GM19025 (cell line): ENCODE results near the gene CEP295NL.
"Not testable (repeated sequence)": the region's sequence is repeated elsewhere in the genome, so short reads cannot be mapped to it uniquely, and the experiment has no call there.

Source experiments
- ATAC-seq: cut with Tn5 transposase; IDR thresholded peaks from one replicate; pipeline ENCODE4 v1.9.1; 2021; ENCODE audit warnings: mild to moderate bottlenecking, low read depth, moderate library complexity; ENCODE audit not compliant: unreplicated experiment

CEP295NL gene

DNA sequence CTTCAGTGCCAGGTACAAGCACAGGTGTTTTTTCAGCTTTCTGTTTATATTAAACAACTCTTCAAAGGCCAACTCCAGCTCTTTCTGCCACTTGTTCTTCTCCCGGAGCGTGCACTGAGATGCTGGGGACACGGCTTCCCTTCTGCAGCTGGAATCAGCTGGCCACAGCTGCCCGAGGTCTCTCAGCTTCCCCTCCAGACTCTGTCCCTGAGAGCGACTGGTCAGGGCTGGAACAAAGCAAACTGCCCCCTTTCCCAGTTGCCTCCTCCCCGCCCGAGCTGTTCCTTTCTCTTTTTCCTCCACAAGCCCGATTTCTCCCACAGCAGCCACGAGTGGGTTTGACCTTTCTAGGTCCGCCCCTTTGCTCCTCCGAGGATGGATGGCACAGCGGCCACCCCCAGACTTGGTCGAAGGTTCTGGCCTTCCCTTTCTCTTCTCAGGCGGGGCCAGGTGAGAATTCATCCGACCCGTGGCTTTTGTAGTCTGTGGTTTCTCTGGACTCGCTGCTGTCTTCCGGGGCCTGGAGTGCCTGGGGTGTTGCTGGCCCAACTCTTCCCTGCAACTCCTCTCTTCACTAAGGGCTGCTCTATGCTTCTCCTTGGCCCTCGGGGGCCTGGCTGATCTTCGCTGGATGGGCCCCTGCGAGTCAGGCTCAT is 11.5 kb downstream of the CEP295NL start:
- no peak for ATAC-seq

DNA sequence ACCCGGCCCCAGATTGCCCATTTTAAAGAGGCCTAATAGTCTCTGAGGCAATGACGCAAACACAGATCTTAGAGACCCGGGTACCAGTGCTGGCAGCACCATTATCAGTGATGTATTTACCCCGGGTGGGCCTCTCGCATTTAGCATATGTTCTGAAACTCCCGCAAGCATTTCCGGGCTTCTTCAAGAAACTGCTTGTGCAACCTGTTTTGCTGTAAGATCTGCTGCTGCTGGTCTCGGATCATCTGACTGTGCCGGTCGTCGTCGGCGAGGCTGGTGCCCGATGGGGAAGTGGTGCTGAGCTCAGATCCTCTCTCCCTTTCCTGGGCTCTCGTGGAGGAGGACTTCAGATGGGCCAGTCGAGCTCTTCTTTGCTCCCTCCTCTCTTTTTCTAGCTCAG is 12.5 kb downstream of the CEP295NL start:
- no peak for ATAC-seq

DNA sequence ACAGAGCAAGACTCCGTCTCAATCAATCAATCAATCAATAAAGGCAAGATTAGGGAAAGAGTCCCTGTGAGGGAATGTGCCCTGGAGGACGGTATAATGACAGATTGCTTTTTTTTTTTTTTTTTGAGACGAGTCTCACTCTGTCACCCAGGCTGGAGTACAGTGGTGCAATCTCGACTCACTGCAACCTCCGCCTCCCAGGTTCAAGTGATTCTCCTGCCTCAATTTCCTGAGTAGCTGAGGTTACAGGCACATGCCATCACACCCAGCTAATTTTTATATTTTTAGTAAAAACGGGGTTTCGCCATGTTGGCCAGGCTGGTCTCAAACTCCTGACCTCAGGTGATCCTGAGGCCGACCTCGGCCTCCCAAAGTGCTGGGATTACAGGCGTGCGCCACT is 12.9 kb downstream of the CEP295NL start:
- not testable (repeated sequence) for ATAC-seq

DNA sequence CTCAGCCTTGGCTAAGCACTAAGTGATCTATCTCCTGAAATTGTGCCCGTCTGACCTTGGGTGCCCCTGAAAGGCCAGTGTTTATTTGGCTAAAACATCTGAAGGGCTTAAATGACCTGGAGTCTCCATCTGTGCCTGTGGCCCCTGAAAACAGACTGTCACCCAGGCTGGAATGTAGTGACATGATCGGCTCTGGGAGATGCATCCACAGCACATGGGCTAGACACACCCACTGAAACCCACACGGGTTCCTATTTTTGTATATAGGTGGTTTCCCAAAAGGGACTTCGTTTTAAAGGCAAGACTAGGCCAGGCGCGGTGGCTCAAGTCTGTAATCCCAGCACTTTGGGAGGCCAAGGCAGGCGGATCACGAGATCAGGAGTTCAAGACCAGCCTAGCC is 13.5 kb downstream of the CEP295NL start:
- ATAC-seq = no peak

DNA sequence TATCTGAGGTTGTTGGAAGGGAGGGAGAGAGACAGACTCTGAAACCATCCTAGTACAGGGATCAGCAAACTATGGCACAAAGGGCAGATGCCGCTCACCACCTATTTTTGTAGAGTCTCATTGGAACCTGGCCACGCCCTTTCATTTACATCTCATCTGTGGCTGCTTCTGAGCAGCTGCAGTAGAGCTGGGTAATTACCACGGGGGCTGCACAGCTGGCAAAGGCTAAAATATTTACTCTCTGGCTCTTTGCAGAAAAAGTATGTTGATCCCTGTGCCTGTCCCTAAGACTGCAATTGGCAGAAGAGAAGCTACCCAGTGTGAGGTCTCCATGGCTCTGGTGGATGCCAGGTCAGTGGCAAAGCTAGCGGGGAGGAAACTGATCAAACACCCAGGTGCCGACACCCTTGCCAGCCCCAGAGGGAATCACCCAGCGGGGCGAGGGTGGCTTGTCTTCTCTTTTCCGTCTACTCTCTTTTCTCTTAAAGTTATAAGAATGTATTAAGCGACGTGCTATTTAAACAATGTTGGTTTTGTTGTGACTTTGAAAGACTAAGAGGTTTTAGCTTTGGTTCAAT is 14.0 kb downstream of the CEP295NL start:
- no peak for ATAC-seq

DNA sequence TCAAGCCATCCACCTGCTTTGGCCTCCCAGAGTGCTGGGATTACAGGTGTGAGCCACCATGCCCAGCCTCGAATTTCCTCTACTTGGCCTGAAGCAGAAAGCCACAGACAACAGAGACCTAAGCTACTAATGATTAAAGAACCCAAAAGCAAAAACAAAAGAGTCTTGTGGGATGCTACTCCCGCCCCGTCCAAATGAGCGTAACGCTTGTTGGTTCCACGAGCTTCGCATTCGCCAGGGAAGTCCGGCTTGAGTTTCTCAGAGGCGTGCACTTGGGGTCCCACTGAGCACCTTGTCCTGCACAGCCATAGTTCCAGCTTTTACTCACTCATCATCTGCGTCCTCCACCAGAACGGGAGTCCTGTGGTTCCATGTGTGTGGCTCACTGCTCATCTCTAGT is 16.0 kb downstream of the CEP295NL start:
- ATAC-seq = no peak

DNA sequence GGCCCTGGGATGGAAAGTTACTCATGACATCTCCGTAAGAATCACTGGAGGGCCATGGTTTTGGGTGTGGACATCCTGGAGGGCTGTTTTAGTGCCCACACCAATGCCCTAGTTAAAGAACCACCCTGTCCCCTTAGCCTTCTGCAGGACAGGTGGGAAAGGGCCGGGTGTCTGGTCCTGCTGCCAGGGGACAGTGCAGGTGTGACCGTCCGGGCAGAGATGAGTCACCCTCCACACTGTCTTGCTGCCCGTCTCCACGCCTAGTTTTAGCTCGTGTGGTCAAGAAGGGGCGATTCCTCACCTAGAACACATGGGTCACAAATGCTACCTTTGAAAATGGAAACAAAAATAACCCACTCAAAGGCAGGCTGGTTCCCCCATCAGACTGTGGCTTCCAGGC is 17.0 kb downstream of the CEP295NL start:
- no peak for ATAC-seq

DNA sequence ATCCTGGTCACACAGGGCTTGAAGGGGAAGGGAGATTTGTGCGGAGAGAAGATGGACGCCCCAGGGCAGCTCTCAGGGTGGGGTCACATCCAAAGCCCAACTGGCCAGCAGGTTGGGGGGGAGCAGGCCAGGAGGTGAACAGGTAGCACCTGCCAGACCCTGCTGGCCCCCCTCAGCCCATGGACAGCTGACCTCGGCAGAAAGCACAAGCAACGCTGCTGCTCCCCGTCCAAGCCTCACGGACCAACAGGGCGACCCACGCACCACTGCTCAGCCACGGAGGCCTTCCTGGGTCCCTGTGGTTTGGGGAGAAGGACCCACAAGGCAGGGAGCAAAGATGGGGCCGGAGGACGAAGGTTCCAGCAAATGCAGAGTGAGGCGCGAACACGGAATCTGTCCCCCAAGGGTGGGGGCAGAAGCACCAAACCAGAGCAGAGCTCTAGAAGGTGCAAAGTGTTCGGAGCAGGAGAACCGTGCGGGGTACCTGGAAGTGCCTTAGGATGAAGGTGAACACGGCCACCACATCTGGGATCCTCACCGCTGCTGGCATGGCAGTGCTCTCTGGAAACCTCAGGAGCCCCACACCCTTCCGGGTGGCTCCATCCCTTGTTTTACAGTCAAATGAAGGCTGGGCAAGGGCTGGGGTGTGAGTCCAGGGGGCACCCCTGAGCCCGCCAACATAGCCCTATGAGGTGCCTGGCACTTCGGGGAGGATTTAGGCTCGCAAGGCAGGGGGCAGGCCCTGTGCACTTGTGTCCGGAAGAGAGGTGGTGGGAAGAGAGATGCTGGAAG is 17.9 kb downstream of the CEP295NL start:
- ATAC-seq = no peak

DNA sequence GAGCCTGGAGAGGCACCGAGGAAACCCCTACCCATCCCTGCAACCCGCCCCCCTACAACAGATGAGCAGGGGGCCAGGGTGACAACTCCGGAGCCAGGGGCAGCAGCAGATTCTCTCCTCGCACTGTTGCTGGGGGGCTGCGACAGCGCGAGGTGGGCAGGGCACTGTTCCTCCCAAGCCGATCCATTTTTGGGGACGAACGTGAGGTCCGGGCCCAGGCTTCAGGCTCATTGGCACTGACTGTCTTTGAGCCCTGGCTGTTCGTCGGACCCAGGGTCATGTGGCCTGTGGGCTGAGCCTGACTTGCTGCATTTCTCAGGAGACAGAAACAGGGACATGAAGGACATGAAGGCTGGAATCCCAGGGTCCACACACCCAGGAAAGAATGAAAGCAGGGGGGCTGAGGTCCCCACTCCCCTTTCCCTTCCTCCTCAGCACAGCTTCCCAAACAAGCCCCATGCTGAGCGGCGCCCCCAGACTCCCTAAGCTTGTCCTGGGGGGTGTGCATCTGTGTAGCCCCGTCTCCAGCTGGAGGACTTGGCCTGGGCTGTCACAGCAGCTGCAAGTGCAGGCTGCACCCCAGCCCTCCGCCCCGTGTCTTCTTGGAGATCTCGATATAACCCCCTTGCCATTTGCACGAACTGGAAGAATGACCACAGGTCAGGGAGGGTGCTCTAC is 18.7 kb downstream of the CEP295NL start:
- ATAC-seq = no peak

DNA sequence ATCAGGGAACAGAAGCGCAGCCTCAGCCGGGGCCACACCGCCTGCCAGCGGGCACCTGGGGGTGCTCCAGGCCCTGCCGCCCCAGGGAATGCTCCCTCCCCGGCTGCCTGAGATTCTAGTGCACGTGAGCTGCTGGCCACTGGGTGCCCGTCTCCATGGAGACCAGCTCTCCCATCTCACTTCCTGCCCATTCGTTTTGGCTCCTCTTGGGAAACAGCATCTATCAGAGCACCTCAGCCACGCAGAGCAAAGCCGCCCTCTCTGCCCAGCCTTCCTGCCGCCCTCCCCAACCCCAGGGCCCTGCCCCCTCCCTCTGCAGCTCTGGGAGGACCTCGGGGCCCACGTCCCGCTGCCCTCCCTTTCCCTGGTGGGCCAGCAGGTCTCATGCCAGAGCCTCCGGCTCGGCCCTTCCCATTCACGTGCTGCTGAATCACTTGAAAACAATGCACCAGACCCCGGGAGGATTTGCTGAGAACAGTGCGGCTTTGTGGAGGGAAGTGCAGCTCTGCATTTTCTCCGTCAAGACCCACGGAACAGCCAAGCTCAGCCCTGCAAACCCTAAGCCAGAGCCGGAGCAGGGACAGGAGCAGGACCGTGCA is 19.4 kb downstream of the CEP295NL start:
- ATAC-seq = no peak

DNA sequence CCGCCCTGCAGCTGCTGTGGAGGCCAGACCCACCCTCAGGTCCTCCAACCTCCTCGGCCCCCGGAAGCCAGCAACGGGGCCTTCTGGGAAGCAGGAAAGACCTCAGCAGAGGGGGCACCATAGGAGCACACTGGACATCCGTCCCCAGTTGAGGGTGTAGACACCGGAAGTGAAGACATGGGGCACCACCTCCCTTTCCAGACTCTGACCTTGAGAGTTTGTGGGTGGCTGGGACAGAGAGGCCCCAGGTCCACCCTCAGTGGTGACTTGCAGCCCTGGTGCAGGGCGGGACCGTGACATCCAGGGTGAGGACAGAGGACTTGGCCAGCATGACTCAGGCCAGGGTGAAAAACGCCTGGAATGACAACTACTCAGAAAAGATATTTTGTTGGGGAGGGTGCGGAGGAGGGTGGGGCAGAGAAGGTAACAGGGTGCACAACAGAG is 19.9 kb downstream of the CEP295NL start:
- no peak for ATAC-seq

DNA sequence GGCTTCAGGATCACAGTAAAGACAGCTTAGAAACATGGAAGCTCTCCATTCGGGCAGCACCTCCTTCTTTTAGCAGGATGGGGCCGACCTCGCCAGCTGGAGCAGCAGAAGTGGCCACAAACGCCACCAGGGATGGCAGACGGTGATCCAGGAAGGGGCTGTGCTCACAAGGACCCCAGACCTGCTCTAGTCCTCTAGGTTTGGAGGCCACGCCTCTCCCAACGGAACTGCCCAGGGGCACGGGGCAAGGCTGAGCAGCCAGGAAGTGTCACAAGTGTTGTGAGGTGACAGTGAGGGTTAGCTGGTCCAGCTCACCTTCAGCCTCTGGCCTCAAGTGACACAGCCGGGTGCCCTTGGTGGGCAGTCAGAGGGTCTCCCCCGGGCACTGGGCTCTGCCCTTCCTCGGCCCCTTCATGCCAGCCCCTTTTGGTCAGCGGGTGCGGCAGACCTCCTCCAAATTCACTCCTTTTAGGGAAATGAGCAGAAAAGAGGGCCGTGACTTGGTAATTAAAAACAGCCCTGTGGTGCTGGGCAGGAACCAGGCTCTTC is 20.4 kb downstream of the CEP295NL start:
- no peak for ATAC-seq

DNA sequence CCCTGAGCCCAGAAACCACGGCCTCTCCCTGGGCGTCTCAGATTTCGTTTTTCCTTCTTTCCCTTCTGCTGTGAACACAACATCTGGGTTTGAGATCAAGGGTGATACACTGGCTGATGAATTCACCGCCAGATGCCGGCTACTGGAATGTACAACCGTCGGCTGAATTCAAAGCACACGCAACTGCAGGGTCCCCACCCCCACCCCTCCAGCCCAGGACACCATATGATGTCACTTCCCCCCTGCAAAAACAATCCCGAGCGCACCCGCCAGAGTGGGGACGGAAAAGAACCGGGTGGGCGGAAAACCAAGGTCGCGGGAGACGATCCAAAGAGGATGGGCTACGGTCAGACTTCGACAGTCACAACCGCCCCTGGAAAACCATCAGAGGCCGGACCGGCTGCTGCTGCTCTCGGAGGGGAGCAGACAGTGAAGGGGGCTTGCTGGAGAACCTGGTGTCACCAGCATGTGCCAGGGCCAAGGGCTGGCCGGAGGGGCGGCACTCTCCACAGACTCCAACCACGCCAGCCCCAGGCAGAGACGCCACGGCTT is 23.3 kb downstream of the CEP295NL start:
- no peak for ATAC-seq

DNA sequence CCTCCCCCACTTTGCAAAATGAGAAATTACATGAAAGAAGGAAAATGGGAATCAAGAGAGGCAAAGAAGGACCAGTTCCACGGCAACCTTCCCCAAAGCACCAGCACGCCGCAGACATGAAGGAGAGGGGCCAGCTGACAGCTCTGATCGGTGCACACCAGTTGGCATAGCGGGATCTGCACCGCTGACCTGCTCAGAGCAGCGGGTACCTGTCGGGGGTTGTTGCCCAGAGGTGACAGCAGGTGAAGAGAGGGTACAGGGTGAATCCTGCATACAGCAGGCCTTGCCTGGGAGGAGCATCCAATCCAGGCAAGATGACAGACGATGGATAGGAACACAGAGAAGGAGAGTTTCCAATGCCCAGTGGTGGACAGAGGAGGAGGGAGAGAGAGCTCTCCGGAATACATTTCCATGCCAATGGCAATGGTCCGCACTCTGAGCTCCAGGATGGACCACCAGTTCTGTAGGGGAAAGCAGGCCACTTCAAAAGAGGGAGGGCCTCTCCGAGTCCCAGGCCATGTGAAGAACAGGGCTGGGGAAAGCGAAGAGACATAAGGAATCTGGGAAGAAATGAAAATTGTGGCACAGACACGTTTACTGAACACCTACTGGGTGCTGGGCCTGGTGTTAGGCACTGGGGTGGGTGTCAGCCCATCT is 24.0 kb downstream of the CEP295NL start:
- ATAC-seq = no peak

DNA sequence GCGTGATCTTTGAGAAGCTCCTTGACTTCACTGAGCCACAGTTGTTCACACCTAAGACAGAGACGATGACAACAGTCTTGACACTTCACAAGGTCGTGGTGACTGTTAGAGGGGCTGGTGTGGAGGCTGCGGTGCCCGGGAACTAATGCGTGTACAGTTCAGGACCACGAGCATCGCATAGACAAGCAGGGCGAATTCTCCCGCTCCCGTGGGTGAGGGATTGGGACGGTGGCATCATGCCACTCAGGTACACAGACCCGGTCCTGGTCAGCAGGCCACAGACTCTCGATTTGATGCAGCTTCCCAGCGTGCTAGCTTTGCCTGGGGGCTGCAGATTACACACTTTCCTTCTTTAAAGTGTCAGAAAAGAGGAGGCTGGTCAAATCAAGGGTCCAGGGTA is 24.7 kb downstream of the CEP295NL start:
- no peak for ATAC-seq

DNA sequence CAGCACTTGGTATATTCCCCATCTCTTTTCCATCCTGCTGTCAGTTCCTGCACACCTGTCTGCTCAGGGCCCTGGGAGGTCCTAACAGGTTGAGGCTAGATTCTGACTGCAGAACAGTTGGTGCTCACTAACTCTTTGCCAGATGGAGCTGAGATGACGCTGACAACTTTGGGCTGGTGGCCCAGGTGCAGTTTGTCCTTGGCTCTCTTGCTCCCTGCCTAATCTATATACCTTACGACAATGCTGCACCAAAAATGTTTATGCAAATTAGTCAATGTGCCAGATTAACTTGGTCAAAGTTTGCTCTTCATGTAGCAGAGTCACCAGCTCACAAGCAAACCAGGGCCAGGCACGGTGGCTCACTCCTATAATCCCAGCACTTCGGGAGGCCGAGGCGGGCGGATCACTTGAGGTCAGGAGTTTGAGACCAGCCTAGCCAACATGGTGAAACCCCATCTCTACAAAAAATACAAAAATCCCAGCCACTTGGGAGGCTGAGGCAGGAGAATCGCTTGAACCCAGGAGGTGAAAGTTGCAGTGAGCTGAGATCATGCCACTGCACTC is 26.0 kb downstream of the CEP295NL start:
- ATAC-seq = not testable (repeated sequence)

DNA sequence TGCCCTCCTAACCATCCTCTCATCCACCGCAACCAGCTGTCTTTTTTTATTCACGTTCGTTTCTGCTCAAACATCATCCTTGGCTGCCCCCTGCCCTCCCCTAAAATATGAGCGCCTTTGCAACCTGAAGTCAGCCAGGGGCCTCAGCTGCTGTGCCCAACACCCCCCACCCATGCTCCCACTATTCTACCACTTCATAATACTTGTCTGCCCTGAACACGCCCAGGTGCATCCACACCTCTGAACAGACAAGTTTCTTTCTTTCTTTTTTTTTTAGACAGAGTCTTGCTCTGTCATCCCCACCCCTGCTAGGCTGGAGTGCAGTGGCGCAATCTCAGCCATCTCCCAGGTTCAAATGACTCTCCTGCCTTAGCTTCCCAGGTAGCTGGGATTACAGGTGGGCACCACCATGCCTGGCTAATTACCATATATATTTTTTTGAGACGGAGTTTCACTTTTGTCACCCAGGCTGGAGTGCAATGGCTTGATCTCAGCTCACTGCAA is 26.9 kb downstream of the CEP295NL start:
- no peak for ATAC-seq

DNA sequence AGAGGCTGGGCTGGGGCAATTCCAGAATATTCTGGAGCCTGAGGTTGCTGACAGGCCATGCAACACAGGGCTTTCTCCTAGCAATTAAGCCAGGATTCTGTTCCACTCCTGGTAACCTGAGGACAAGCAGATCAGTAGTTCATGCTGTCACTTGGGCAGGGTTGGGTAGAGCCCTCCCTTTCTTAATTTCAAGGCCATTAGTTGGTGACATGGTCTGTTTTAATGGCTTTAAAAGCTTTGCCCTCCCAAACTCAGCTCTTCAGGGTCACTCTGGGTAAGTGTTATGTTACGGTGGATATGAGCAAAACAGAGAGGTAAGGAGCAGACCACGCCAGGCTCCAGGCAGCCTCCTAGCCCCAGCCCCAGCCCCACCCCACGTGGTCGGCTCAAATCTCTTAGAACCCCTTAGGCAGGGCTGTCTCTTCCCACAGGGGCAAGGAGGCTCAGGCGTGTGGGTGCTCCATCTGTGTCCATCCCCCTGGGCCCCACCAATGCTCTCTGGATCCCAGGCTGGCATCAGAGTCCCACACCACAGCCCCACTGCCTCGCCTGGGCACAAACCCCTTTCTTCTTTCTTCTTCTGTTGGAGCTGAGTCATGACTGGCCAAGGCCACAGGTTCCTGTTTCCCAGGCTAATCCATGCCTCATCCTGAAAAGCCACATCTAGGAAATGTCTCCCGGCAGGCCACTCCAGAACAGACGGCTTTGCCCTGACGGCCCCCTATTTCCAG is 27.5 kb downstream of the CEP295NL start:
- ATAC-seq = no peak
